Stimulated activated effector memory CD8-positive, alpha-beta T cell treated with anti-CD3 and anti-CD28 coated beads, Interleukin-12 subunit alpha, Interleukin-12 subunit beta, amount 100 ng/mL, for 72 hours (primary cell): ENCODE data around the gene ASAP3.
A peak's percentile ranks its signal among the peaks of the same experiment; 100 is the strongest.
"Not testable (repeated sequence)": the region's sequence is repeated elsewhere in the genome, so short reads cannot be mapped to it uniquely, and the experiment has no call there.

Source experiments
- ATAC-seq: fragments of 150-1000 bp; cut with Tn5 transposase; 2 replicates; pipeline ENCODE4 v1.10.0; 2021
- DNase-seq, 2 donors: peaks; one replicate each; pipeline ENCODE4 v3.0.0; 2021 to 2022; ENCODE audit warnings: low spot score in 2 of 2
- H3K27ac Mint-ChIP-seq: one replicate; pipeline ENCODE4 v1.8.0; 2022; ENCODE audit warnings: mild to moderate bottlenecking, mixed read lengths
- H3K36me3 Mint-ChIP-seq: one replicate; pipeline ENCODE4 v1.8.0; 2022; ENCODE audit warnings: mild to moderate bottlenecking, mixed read lengths
- H3K4me1 Mint-ChIP-seq: one replicate; pipeline ENCODE4 v1.8.0; 2022; ENCODE audit warnings: mixed read lengths
- H3K4me3 Mint-ChIP-seq: one replicate; pipeline ENCODE4 v1.8.0; 2022; ENCODE audit warnings: mild to moderate bottlenecking, mixed read lengths
- H3K9me3 Mint-ChIP-seq: one replicate; pipeline ENCODE4 v1.8.0; 2022; ENCODE audit warnings: mixed read lengths

Gene ASAP3

DNA sequence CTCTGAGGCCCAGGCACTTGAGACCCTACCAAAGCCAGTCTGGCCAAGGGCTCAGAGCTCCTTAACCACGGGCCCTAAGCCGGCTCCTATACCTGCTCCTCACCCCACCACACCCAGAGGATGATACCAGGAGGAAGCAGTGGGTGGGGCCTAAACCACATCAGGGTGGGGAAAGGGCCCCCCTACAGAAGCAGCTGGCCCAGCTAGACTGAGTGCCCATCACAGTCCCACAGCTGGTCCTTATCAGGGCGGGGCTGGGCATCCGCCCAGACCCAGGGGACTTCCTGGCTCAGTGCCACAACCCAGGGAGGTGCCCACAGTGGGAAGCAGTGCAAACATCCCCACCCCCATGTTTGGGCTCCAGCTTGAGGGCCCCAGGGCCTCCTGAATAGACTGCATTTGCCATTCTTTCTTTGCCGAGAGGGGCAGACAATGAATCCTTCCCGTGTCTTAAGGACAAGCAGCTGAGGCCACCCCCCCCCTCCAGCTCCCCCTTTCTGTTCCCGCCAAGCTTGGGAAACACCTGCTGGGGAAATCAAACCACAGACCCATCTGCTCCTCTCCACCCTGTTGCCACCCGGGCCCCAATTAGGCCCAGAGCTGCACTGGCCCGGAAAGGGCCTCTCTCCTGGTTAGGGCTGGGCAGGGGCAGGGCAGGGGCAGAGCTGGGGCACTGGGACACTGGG lies 40.9 kb upstream of the ASAP3 start:
- peak overlapping the region; percentile 95 for H3K27ac Mint-ChIP-seq
- DNase-seq (no peak), ATAC-seq (peak; percentile 3)
- H3K9me3 Mint-ChIP-seq, result no peaks in the 10 kb centered on the region
- H3K4me1 Mint-ChIP-seq, result peaks cover 79% of the 10 kb centered on the region
- H3K36me3 Mint-ChIP-seq, result peaks cover 61% of the 10 kb centered on the region
- H3K4me3 Mint-ChIP-seq, result peak overlapping the region; percentile 58

DNA sequence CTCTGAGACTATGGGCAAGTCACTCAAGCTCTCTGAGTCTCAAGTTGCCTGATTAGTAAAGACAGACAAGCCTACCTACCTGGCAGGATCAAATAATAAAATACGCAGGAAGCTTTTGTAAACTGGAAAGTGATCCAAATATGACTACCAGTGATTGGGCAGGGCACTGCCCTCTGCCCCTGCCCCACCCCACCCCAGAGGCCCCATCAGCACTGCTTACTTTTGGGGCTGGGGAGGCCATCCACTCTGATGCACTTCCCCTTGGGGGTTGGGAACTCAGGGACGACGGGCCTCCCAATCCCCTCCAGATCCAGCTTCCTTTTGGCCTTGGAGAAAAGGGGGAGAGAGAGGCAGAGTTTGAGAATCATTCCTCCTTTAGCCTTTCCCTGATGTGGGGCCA lies 40.2 kb upstream of the ASAP3 start:
- peak overlapping the region; percentile 95 for H3K27ac Mint-ChIP-seq
- no peak overlapping the region for H3K4me3 Mint-ChIP-seq
- no peaks in the 10 kb centered on the region for H3K9me3 Mint-ChIP-seq
- peaks cover 65% of the 10 kb centered on the region for H3K36me3 Mint-ChIP-seq
- H3K4me1 Mint-ChIP-seq, result peaks cover 72% of the 10 kb centered on the region
- no peak for DNase-seq
- no peak for ATAC-seq

DNA sequence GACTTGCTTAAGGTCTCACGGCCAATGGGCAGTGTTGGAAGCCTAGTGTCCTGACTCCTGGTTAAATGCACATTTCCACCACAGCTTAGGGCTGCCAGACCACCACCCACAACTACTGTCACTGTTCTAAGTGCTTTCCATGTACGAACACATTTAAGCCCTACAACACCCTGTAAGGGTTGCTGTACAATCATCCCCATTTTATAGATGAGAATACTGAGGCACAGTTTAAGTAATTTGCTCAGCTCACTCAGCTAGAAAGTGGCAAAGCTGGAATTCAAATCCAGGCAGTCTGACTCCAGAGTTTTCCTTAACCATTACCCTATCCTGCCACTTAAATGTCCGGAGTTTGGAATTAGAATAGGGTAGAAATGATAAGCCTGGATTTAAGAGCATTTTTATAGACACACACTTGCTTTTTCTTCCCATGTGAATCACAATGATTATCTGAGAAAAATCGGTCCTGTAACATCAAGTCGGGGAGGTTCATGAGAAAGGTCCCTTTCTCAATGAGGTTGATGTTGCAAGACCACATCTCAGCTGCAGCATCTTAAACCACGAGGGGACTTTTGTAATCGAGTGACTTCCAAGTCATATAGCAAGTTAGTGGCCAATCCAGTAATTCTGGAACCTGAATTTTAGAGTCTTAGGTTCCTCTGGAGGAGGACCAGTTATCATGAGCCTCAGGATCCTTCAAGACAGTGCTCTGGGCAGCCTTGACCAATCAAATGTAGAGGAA lies 38.4 kb upstream of the ASAP3 start:
- peaks cover 55% of the 10 kb centered on the region for H3K4me1 Mint-ChIP-seq
- H3K9me3 Mint-ChIP-seq, result no peaks in the 10 kb centered on the region
- ATAC-seq, result peak; percentile 77
- peak in 1 of 2 donors; percentile 59 for DNase-seq
- H3K4me3 Mint-ChIP-seq, result no peak overlapping the region
- H3K27ac Mint-ChIP-seq, result peak overlapping the region; percentile 52
- H3K36me3 Mint-ChIP-seq, result peaks cover 78% of the 10 kb centered on the region

GRCh38 chr1:23521588-23521987 lies 37.6 kb upstream of the ASAP3 start:
- Mint-ChIP-seq H3K4me3 (no peak overlapping the region), H3K9me3 (no peaks in the 10 kb centered on the region), H3K27ac (peak overlapping the region; percentile 54), H3K36me3 (peaks cover 78% of the 10 kb centered on the region), H3K4me1 (peaks cover 46% of the 10 kb centered on the region)
- DNase-seq (no peak), ATAC-seq (no peak)

- ATAC-seq (no peak), DNase-seq (no peak)
- Mint-ChIP-seq H3K27ac (no peak overlapping the region), H3K9me3 (no peaks in the 10 kb centered on the region), H3K4me1 (peaks cover 11% of the 10 kb centered on the region), H3K36me3 (peaks cover 85% of the 10 kb centered on the region), H3K4me3 (no peak overlapping the region)
Measured at GRCh38 chr1:23517581-23517980, 33.6 kb upstream of the ASAP3 start.

GRCh38 chr1:23515905-23516304 lies 31.9 kb upstream of the ASAP3 start:
- no peak overlapping the region for H3K4me3 Mint-ChIP-seq
- no peak overlapping the region for H3K27ac Mint-ChIP-seq
- no peaks in the 10 kb centered on the region for H3K9me3 Mint-ChIP-seq
- H3K4me1 Mint-ChIP-seq, result no peaks in the 10 kb centered on the region
- ATAC-seq, result no peak
- peaks cover 85% of the 10 kb centered on the region for H3K36me3 Mint-ChIP-seq
- no peak for DNase-seq

- no peak overlapping the region for H3K4me3 Mint-ChIP-seq
- H3K36me3 Mint-ChIP-seq, result peaks cover 81% of the 10 kb centered on the region
- no peak overlapping the region for H3K27ac Mint-ChIP-seq
- ATAC-seq, result no peak
- H3K4me1 Mint-ChIP-seq, result no peaks in the 10 kb centered on the region
- no peak for DNase-seq
- H3K9me3 Mint-ChIP-seq, result no peaks in the 10 kb centered on the region
Measured at GRCh38 chr1:23514111-23514679, 30.2 kb upstream of the ASAP3 start.

- Mint-ChIP-seq H3K4me1 (peaks cover 3% of the 10 kb centered on the region), H3K9me3 (no peaks in the 10 kb centered on the region), H3K36me3 (peaks cover 52% of the 10 kb centered on the region), H3K4me3 (no peak overlapping the region), H3K27ac (no peak overlapping the region)
- no peak for DNase-seq
- ATAC-seq, result no peak
Measured at GRCh38 chr1:23509896-23510295, 25.9 kb upstream of the ASAP3 start.

DNA sequence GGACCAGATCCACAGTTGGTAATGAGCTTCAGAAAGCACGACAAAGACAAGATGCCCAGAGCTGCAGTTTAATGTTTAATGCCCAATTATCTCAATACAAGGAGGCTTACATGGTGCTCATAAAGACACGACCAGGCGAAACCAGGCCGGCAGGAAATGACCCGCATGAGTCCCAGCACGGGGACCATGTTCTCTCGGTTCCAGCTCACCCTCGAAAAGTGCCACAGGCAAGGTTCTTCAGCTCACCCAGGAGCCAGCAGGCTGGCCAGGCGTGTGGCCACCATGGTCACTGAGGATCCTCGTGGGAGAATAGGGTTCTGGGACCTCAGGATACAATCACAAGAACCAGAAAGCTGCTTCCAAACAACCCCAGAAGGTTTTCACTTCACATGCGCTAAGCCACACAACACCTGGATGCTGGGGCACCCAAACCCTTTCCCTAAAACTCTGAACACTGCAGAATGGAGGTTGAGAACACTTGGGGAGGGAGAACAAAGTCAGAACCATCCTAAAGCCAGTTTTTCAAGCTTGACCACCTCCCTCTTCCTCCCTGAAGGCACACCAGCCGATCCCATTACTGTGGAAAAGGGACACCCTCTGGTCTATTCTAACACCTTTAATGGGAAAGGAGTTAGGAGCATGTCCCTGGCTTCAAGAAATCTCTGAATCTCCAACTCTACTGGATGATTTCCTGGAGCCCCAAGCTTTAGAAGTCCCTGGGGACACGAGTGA lies 22.6 kb upstream of the ASAP3 start:
- ATAC-seq (no peak), DNase-seq (no peak)
- Mint-ChIP-seq H3K36me3 (peaks cover 19% of the 10 kb centered on the region), H3K27ac (no peak overlapping the region), H3K4me3 (no peak overlapping the region), H3K4me1 (peaks cover 5% of the 10 kb centered on the region), H3K9me3 (no peaks in the 10 kb centered on the region)

- Mint-ChIP-seq H3K4me1 (peaks cover 5% of the 10 kb centered on the region), H3K36me3 (peaks cover 13% of the 10 kb centered on the region), H3K4me3 (no peak overlapping the region), H3K9me3 (no peaks in the 10 kb centered on the region), H3K27ac (no peak overlapping the region)
- ATAC-seq (no peak), DNase-seq (no peak)
Measured at GRCh38 chr1:23505851-23506250, 21.9 kb upstream of the ASAP3 start.

- H3K4me3 Mint-ChIP-seq, H3K4me1 Mint-ChIP-seq, DNase-seq, ATAC-seq, H3K9me3 Mint-ChIP-seq, H3K27ac Mint-ChIP-seq, H3K36me3 Mint-ChIP-seq: not testable (repeated sequence)
Measured at GRCh38 chr1:23504156-23504555, 20.2 kb upstream of the ASAP3 start.

- H3K4me3 Mint-ChIP-seq, result no peak overlapping the region
- no peak overlapping the region for H3K27ac Mint-ChIP-seq
- ATAC-seq (no peak), DNase-seq (no peak)
- H3K36me3 Mint-ChIP-seq, result no peaks in the 10 kb centered on the region
- no peaks in the 10 kb centered on the region for H3K9me3 Mint-ChIP-seq
- H3K4me1 Mint-ChIP-seq, result peaks cover 5% of the 10 kb centered on the region
Measured at GRCh38 chr1:23502951-23503350, 19.0 kb upstream of the ASAP3 start.

DNA sequence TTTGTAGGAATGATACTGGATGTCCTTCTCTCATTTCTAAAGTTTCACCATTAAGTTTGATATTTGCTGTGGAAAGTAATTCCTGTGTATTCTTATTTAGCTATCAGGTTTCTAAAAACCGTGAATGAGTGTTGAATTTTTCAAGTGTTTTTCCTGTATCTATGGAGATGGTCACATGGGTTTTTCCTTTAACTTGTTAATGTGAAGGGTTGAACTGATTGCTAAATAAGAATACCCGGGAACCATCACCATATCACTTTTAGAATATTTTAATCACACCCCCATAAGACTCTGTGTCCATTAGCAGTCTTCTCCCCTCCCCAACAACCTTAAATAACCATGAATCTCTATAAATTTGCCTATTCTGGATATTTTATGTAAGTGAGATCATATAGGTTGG lies 16.5 kb upstream of the ASAP3 start:
- Mint-ChIP-seq H3K27ac (no peak overlapping the region), H3K36me3 (no peaks in the 10 kb centered on the region), H3K4me3 (no peak overlapping the region), H3K4me1 (peaks cover 5% of the 10 kb centered on the region), H3K9me3 (no peaks in the 10 kb centered on the region)
- DNase-seq, result no peak
- no peak for ATAC-seq

DNA sequence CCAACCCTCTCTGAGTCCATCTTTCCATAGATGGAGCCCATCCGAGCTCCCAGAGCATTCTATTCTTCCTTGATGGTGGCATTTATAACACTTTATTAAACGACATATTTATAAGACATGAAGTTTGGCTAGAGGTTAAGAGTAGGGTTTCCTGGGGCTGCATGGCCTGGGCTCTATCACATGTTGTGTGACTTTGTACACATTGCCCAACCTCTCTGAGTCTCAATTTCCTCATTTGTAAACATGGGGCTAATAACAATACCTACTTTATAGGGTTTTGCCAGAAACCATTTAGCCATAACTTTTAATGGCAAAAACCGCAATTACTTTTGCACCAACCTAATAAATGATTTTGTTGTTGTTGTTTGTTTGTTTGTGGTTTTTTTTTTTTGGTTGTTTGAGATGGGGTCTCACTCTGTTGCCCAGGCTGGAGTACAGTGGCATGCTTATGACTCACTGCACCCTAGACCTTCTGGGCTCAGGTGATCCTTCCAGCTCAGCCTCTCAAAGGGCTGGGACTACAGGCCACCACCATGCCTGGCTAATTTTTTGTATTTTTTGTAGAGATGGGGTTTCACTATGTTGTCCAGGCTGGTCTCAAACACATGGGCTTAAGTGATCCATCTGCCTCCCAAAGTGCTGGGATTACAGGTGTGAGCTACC lies 13.9 kb upstream of the ASAP3 start:
- H3K4me3 Mint-ChIP-seq, result no peak overlapping the region
- no peaks in the 10 kb centered on the region for H3K9me3 Mint-ChIP-seq
- ATAC-seq, result no peak
- no peak overlapping the region for H3K27ac Mint-ChIP-seq
- H3K36me3 Mint-ChIP-seq, result no peaks in the 10 kb centered on the region
- no peaks in the 10 kb centered on the region for H3K4me1 Mint-ChIP-seq
- DNase-seq, result no peak
